GM21447 (cell line): ENCODE data around the gene GEN1.

Experiments
- ATAC-seq: cut with Tn5 transposase; IDR thresholded peaks from one replicate; pipeline ENCODE4 v1.9.1; 2021; ENCODE audit not compliant: unreplicated experiment

Gene GEN1

DNA sequence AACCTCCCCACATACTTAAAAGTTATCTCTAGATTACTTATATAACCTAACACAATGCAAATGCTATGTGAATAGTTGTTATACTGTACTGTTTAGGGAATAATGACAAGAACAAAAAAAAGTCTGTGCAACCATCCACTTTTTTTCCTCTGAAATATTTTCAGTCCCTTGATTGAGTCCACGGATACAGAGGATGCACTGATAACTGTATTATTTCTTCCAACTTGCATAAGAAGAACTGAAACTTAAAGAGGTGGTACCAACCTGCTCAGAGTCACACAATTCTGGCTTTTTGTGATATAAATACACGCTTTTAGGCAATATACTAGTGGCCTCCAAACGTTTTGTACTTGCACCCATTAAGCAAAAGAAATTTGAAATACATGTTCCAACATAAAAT lies 1.7 kb upstream of the GEN1 start:
- ATAC-seq, result peak; percentile 18

DNA sequence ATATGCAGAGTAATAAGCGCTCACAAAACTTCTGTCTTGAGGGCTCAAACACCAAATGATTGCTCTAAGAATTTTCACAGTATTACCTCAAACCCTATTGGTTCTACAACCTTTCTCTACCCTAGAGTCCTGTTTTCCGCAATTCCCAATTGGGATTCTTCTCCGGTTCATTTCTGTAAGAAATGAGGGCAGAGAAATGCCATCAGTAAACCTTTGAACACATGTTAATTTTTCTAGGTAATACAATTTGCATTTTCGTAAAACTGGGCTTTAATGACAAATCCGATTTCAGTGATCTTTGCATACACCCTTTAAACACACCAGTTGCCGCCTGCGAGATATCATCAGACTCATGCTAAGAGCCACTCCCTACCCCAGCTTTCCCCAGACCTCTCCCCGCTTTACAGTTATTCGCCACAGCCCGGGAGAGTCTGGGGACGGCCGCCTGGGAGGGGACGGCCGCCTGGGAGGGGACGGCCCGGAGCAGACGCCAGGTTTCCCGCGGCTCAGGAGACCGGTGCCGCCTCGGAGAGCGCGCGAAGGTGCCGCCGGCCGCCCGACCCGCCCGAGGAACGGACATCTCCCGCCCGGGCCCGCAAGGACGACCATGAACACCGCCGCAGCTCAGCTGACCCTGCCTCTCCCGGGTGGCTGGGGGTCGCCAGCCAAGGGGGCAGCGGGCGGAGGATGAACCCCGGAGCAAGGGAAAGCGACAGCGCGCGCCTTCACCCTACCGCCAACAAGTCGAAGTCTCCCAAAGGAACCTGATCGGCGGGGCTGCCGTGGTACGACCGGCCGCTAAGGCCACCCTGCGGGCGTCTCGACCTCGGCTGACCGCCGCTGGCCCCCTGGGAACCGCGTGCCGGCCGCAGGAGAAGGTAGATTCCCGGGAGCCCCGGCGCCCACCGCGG lies 791 bp upstream of the GEN1 start:
- ATAC-seq, result peak; percentile 35

DNA sequence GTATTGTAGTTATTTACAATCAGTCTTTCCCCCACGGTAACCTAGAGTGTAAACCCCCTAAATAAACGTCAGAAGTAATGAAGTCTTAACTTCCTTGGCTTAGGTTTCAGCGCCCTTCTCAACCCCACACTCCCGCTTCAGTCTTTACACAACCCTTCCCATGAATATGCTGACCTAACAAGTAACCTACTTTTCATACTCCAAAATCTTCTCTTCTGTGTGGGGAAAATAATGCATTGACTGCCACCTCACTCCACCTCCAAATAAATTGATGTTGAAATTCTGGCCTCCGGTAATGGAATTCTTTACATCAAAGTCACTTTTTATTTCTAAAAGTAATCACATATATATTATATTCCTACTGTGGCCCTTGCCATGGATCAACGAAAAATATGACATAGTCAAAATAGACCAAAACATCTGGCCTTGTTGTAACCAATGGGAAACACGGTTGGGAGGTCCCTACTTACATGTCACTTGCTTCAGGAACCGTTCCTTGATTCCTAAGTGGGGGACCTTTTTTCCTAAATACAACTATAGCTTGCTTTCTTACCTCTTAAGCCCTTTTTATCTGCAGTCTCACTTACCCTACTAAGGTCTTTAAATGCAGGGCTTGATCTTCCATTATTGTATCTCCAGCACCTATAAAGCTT lies 961 bp downstream of the GEN1 start:
- ATAC-seq, result no peak

DNA sequence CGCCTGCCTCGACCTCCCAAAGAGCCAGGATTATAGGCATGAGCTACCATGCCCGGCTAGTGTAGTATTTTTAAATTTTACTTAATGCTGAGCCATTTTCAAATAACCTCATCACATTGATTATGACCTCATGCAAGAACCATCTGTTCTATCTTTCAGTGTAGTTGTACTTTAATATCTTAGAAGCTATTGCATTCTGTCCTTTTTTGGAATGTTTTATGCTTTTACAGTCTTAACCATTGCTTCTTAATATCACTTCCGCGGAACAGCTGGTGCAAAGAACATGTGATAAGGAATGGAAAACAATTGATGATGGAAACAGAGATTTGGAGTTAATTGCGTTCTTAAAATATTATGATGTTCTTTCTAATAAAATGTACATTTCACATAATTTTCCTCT lies 2.7 kb downstream of the GEN1 start:
- ATAC-seq, result no peak

DNA sequence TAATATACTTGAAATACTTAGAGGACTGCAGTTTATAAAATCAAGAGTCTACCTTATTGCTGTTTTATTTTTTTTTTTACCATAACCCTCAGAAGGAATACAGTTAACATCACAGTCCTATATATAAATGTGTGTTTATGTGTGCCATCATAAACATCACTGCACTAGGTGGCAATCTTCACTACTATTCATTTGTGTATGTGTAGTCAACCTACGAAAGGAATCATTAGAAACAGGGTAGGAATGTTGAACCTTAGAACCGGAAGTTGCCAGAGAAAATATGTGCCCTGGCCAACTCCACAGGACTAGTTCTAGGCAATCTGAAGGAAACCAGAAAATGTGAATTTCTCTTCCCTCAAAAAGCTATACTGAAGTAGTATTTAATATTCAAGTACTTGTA lies 3.4 kb downstream of the GEN1 start:
- ATAC-seq, result no peak

DNA sequence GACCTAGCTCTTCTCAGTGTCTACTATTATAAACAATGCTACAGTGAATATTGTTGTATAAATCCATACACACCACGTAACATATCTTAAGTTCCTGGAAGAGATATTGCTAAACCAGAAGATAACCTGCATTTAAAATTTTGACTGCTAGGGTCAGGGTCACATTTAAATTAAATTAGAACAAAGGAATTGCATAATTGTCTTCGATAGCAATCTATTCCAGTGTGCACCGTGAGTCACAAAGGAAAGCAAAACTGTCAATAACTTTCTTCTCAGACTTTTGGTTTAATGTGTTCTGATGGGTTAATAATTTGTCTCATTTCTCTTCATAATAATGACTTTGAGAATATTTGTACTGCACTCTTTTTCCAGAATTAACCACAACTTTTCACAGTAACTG lies 4.2 kb downstream of the GEN1 start:
- no peak for ATAC-seq

DNA sequence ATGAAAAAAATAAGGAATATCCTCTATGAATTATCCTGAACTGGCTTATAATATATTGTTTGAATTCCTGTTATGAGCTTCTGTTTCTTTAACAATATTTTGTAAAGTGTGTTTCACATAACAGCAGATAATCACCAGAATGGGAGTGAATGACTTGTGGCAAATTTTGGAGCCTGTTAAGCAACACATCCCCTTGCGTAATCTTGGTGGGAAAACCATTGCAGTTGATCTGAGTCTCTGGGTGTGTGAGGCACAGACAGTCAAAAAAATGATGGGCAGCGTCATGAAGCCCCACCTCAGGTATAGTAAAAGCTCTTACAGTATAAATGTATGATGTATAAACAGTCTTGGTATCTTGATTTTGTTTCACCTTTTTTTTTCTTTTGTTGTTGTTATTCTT lies 5.9 kb downstream of the GEN1 start:
- ATAC-seq, result no peak

DNA sequence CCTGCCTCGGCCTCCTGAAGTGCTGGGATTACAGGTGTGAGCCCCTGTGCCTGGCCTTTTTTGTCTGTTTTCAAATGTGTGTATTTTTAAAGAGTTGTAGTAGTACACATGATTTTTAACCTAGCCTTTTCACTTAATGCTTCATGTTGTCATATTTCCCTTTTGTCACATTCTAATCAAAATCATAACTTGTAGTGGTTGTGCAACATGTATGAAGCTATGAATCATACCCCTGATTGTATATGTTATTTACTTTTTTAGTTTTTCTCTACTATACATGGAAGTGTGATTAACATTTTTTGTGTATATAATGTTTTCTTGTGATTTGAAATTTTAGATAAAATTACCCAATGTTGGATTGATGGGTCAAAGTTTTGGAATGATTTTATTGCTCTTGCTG lies 8.5 kb downstream of the GEN1 start:
- no peak for ATAC-seq

DNA sequence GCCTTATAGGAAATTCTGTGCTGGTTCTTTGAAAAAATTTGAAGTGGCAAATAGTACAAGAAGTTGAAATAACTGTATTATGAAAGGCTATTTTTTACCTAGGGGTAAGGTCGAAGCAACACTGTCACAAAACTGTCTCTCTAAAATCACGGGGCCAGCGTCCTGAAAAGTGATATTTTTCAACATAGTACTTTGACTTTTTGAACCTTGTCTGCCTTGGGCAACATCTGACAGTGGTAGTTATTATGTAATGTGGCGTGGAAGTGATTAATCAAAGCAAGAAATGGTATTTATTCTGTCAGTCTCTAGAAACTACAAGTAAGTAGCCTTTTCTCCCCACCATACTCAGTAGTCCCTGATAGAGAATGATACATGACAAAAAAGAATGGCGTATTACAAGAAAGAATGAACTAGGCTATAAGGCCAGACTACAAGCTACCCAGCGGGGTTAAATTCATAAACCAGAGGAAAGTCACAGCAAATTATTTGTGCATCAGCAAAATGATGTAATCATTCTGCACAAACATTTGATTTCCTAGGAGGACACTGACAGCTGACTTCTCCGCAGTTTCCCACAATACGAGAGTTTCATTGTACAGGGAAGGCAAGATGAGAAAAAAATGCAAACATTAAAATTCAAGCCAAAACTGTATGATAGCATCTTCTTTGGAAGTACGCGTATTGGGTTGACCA lies 9.8 kb downstream of the GEN1 start:
- ATAC-seq, result no peak

DNA sequence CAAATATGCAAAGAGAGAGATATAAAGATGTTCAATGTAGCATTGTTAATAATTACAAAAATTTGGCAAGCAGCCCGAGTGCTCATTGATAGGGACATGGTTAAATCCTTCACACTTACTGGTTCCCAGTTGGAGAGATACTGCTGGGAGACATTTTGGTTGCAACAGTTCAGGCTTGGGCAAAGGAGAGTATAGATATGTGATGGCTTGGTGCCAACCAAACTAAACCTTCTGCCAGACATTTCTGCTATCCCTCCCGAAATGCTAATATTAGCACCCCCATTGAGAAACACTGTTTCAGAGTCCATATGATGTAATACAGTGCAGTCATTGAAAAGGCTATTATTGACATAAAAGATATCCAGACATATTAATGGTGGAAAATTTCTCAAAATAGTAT lies 11.5 kb downstream of the GEN1 start:
- no peak for ATAC-seq

DNA sequence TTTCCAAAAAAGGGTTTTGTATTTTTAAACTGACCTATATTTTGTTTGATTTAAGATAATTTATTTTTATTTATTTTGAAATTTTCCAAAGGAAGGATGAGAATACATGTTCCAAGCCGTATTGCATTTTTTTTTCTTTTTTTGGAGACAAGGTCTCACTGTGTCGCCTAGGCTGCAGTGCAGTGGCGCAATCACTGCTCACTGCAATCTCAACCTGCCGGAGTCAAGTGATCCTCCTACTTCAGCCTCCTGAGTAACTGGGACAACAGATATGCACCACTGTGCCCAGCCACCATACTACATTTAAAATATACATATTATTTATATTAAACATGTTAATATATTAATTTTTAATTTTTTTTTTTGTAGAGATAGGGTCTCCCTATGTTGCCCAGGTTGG lies 15.0 kb downstream of the GEN1 start:
- no peak for ATAC-seq

DNA sequence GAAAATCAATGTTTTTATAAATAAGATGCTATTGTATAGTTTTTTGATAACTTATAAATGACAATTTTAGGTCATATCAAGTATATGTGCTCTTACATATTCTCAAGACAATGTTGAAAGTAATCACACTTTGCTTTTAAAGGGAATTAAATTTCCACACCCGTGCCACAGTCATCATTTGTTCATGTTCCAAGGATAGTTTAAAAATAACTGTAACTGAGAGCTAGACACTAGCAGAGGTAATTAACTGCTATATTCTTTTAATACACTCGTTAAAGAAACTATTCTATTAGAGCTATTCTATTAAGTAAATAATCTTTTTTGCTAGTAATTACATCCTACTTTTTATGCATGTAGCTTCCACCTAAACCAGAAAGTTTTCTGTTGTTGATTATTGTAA lies 18.0 kb downstream of the GEN1 start:
- no peak for ATAC-seq

DNA sequence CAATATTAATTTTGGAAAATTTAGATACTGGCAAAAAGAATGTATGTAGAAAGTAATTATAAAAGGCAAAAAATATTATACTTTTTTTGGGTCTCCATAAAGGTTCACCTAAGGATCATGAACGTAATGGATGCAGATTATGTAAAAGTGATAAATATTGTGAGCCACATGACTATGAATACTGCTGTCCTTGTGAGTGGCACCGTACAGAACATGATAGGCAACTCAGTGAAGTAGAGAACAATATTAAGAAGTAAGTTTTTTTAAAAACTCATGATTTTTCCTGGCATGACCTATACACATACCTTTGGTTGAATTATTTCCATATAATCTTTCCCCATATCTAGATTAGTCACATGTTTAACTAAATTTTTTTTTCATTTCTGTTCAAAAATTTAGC lies 18.6 kb downstream of the GEN1 start:
- no peak for ATAC-seq

DNA sequence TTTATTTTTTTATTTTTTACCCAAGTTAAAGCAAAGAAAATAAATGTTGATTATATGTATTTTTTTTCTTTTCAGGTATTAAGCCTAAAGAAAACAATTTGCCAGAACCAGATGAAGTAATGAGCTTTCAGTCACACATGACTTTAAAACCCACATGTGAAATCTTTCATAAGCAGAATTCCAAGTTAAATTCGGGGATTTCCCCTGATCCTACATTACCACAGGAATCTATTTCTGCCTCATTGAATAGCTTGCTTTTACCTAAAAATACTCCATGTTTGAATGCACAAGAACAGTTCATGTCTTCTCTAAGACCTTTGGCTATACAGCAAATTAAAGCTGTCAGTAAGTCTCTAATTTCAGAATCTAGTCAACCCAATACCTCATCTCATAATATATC lies 26.6 kb downstream of the GEN1 start:
- no peak for ATAC-seq

DNA sequence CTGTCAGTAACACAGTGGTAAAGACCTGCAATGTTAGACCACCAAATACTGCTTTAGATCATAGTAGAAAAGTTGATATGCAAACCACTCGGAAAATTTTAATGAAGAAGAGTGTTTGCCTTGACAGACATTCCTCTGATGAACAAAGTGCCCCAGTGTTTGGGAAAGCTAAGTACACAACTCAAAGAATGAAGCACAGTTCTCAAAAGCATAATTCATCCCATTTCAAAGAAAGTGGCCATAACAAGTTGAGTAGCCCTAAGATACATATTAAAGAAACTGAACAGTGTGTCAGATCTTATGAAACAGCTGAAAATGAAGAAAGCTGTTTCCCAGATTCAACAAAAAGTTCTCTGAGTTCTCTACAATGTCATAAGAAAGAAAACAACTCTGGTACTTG lies 27.5 kb downstream of the GEN1 start:
- ATAC-seq, result no peak

DNA sequence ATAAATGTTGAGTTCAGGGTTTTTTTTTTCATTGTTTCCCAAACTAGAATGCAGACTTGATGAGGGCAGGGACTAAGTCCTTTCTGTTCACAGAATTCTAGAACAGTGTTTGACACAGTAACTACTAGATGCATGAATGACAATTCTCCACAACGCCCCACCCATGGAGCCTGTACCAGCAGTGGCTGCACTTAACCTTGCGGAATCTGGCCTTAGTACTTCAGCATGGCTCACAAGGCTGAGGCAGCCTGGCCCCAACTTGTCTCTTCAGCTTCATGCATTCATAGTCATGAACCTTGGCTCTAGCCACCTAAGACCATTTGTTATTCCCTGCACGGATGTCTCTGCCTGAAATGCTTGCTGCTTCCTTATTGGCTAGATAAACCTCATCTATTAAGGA lies 32.8 kb downstream of the GEN1 start:
- no peak for ATAC-seq

DNA sequence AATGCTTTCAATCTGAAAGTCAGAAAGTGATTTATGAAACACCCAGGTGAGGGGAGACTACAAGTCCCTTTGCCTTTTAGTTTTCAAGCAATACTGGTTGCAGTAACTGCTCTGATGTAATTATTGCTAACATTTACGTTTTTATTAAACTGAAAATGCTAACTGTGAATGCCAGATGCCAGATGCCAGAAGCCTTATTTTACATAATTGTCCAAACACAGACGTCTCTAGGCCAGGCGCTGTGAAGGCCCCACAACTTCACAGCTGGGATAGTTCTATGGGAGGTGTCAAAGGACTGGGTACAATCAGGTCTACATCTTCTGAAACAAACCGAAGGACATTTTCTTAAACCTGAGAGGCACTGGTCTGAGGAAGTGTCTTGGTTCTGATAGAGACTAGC lies 34.8 kb downstream of the GEN1 start:
- ATAC-seq, result no peak

DNA sequence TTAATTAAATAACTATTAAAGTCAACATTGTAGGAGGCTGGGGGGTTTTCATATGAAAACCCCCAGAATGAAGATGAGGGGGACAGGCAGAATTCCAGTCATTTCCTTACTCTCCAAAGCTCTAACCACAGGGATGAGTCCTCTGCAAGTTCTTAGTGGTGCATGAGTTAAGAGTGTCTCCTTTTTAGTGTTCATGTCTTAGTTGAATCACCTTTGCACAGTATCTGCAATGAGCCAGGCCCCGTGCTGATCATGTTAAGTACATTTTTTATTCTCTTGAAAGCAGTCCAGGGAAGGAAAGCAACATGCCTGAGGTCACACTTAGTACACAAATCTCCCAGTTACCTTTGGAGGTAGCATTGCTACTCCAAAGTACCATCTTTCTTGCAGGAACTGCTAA lies 36.6 kb downstream of the GEN1 start:
- no peak for ATAC-seq

DNA sequence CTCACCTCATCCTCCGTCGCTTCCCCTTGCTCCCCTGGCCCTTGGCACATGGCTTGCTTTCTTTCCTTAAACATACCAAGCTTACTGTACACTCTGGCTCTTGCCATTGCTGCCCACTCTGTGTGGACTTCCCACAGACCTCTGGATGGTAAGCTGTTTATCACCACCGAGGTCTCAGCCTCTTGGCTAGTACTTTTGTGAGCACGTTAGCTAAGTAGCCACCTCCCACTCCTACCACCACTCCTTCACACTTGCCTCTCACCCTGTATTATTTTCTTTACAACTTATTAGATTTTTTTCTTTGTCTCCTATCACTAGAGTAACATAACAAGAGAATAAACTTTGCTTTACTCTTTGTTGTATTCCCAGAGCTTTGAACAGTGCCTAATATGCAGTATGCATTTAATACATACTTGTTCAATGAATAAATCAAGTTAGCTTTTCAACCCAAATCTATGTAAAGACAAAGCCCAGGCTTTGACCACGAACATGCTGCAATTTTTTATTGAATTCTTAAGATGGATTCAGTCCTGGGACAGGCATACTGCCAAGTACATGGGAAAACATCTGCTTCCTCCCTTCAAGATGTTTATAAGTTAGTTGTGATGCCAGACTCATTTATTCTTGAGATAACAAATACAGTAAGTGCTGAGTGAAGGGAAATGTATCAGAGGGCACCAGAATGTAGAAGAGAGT lies 37.3 kb downstream of the GEN1 start:
- ATAC-seq, result no peak

DNA sequence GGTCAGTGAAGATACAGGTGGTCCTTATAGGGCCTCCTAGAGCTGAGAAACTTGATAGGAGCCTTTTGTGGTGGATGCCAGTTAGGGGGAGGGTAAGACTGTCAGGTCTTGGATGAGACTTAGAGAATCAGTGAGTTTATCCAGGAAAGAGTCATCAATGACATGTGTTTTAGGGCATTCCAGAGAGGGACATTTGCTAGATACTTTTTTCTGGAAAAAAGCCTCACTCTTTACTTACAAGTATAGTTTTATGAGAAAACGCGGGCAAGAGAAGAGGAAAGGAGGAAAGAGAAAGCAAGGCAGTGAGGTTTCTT lies 37.8 kb downstream of the GEN1 start:
- ATAC-seq, result no peak

DNA sequence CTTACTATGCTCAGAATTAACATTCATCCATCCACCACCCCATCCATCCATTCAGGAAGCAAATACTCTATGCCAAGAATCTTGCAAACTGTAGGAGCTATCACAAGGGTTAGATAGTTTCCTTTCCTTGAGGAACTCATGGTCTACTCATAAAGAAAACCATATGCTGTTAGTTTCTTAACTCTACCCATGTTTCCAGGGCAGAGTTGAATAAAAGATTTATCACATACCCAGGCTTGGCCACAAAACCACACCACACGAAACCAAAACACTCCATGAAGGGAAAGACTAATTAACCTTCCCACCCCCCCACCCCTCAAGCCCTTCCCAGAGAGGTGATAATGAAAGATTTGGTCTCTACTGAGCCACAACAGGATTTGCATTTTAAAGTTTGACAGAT lies 38.6 kb downstream of the GEN1 start:
- ATAC-seq, result peak; percentile 65

DNA sequence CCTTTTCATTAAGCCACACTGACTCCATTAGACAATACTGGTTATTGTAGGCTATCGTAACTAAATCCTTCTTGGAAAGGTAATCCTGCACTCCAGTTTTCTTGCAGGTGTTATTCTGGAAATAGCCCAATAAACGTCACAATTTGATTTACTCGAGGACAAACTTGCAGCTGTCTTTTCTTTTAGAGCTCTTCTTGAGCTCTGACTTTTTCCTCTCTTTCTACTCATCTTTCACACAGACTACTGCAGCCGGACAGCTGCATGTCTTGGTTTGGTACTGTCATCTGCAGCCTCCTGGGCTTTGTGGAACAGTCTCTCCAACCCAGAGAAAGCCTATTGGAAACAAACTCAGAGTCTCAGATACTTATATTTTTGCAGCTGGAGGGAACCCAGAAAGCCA lies 39.4 kb downstream of the GEN1 start:
- ATAC-seq, result no peak
